GM21619 (cell line): ENCODE measurements around the gene MAP6.
"Not testable (repeated sequence)": the region's sequence is repeated elsewhere in the genome, so short reads cannot be mapped to it uniquely, and the experiment has no call there.

Experiments
- ATAC-seq: cut with Tn5 transposase; IDR thresholded peaks from one replicate; pipeline ENCODE4 v1.9.1; 2021; ENCODE audit not compliant: unreplicated experiment

The MAP6 gene

GRCh38 chr11:75593286-75593915, 75.4 kb downstream of the MAP6 start:
- ATAC-seq: no peak

DNA sequence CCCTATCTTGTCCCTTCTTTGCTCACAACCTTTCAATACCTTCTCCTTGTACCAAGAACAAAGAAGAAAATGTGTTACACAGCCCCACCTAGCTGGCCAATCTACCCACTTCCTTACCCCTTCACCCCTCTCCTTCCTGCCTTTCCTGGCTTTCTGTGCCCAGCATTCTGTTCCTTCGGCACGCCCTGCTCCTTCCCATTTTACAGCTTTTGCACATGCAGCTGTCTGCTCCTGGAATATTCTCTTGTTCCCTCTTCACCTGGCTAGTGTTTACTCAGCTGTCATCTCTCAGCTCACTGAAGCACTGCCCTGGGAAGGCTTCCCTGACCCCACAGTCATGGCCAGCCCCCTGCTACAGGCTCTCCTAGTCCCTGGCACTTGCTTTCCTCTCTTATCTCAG, 76.1 kb downstream of the MAP6 start:
- ATAC-seq: no peak

DNA sequence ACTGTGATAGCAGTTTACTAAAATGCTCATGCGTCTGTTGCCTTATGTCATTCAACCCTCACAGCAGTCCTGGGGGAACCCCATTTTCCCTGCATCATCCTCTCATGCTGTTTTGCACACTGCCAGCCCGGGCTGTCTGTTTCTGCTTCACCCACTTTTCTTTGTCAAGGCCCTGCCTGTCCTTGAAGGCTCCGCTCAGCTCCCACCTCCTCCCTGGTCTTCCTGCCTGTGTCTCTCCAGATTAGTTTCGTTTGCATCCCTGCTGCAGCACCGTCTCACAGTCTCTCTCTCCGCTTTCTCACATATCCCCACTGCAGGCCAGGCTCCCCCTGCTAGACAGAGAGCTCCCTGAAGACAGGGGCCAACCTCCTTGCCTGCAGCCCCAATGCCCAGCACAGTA, 76.9 kb downstream of the MAP6 start:
- ATAC-seq: no peak

DNA sequence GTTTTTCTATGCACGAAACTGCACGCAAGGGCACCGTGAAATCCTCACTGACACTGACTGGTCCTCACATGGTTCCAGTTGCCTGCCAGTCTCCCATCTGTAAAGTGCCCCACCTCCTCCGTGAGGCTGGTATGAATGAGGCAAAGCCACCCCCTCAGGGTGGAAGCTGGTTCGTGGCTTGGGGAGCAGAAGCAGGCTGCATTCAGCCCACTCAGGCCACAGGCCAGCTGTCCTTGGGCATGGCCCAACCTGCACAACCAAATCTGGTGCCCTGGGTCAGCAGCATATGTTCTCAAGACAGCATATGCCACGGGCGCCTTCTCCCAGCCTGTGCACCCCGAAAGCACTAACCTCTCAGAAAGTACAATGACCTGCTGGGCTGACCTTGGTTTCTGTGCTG, 77.5 kb downstream of the MAP6 start:
- ATAC-seq: no peak

- ATAC-seq: no peak
Observed at GRCh38 chr11:75589933-75590332, 78.9 kb downstream of the MAP6 start.

DNA sequence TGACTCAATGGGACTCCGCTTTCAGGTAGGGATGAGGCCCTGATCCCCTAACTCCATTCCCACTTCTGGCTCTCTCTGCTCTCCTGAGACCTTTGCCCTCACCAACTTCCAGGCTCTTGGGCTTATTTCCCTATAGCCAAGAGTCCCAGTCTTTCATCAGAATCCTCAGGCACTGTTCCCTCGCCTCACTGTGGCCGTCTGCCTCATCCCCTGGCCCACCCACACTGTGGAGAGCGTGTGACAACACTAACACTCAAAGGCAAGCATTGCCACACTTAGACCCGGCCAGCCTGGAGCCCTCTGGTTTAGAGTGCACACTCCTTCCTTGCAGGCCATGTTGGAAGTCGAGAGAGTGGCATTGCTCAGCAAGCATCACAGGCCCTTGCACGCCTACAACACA, 79.8 kb downstream of the MAP6 start:
- ATAC-seq: no peak

DNA sequence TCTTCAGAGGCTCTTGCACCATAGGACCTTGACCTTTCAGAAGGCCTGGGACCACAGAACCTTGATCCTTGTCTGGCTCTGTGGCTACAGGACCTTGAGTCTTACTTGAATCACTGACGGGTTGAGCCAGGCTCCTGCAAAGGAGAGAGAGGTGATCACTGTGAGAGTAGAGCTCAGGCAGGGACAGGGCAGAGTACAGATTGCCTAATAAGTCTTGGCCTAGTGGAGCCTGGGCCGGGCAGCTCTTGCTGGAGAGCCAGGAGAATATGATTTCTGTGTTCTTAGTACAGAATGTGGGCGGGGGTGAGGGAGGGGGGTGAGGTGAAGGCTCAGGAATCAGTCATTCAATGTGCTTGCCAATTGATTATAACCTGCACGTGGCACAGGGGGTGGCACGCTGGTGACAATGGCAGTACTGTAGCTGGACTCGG, 80.8 kb downstream of the MAP6 start:
- ATAC-seq: no peak

GRCh38 chr11:75586395-75586794, 82.4 kb downstream of the MAP6 start:
- no peak for ATAC-seq

GRCh38 chr11:75585293-75585670, 83.6 kb downstream of the MAP6 start:
- ATAC-seq: no peak

DNA sequence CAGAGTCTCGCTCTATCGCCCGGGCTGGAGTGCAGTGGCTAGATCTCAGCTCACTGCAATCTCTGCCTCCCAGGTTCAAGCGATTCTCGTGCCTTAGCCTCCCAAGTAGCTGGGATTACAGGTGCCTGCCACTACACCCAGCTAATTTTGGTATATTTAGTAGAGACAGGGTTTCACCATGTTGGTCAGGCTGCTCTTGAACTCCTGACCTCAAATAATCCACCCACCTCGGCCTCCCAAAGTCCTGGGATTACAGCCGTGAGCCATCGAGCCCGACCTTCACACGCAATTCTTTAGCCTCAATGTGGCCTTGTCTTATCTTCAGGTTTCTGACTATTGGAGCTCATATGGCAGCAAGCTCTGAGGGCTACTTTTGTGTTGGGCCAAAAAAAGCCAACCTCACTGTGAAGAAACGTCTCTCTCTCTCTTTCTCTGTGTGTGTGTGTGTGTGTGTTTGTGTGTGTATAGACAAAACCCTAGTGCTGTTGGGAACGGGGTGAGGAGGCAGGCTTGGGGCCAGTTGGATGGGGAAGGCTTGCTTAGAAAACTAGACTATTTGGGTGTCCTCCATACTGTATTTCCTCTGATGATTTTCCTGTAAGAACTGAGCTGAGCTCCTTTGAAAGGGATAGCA, 84.1 kb downstream of the MAP6 start:
- ATAC-seq: not testable (repeated sequence)

- no peak for ATAC-seq
Observed at GRCh38 chr11:75583718-75584658, 84.8 kb downstream of the MAP6 start.

DNA sequence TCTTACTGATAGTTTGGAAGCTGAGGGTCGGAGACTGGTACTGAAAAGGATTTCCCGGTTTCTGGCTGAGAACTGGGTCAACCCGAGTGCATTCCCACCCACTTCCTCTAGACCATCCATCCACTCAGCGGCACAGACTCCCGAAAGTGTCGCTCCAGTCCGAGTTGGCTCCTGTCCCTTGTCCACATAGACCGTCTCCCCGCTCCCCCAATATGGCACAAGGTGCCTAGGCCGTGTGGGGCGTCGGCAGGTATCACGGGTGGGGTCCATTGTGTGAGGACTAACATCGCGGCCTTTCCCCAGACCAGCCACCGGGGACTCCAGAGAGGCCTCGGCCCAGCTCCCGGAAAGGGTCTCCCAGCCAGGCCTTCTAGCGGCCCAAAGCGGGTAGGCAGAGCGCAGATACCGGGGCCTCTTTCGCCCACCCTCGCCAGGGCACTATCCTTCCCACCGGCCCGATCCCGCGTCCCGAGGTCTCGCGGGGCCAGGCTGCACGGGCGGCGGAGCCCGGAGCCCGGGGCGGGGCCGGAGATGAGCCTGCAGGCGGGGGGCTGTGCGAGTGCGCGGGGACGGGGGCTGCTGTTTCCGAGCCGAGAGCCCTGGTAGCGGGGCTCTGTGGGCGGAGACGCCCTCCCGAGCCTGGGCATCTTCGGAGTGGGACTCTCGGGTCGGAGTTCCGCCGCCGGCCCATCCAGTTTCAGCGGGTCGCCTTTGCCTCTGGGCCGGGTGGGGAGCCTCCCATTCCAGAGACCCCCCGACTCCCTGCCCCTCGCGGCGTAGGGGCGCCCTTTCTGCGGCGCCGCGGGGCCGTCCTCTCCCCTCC, 85.7 kb downstream of the MAP6 start:
- peak; percentile 87 for ATAC-seq

DNA sequence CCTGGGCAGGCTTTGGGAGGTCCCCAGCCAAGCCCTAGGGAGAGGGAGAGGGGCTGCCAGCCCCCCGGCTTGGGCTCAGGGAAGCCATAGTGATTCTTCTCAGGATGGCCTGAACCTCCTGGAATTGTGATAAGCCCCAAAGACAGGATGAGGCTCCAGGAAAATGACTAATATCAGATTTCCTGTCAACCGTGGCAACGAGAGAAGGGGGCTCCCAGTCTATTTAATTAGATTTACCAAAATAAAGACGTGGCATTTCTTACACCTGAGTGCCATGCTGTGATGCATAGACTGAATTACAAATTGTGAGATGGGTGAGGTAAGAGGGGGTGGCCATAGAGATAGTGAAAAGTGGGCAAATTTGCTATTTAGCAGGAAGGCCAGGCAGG, 86.3 kb downstream of the MAP6 start:
- no peak for ATAC-seq

DNA sequence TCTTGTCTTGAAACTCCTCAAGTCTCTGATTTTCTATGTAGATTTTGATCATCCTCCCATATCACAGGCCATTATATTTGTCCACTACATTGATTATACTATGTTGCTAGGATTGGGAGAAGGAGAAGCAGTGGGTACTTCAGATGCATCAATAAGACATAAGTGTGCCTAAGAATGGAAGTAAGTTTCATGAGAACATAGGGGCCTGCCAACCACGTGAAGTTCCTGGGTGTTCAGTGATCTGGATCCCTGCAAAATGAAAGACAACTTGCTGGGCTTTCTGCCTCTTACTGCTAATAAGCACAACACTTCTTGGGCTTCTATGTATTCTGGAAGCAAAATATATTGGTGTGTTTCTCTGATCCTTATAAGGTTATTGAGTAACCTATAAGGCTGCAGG, 89.0 kb downstream of the MAP6 start:
- ATAC-seq: no peak

- ATAC-seq: no peak
Observed at GRCh38 chr11:75578977-75579376, 89.9 kb downstream of the MAP6 start.

GRCh38 chr11:75577207-75577606, 91.6 kb downstream of the MAP6 start:
- ATAC-seq: no peak

DNA sequence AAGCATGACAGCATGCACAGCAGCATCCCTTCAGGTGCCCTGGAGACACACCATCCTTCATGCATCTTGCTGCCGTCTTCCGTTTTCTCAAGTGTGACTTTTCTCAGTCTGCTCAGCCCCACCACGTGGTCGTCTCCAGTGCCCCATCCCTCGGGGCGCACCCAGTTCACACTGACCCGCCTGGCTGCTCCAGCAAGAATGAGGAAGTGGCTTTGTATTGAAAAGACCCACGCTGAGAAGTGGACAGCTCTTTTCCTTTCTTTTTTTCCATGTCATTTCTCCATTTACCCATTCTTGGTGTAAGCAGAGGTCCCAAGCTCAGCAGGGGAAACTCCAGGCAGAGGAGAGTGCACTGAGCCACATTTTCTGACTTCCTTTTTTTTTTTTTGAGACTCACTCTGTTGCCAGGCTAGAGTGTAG, 92.3 kb downstream of the MAP6 start:
- ATAC-seq: no peak

- ATAC-seq: no peak
Observed at GRCh38 chr11:75576017-75576416, 92.8 kb downstream of the MAP6 start.

DNA sequence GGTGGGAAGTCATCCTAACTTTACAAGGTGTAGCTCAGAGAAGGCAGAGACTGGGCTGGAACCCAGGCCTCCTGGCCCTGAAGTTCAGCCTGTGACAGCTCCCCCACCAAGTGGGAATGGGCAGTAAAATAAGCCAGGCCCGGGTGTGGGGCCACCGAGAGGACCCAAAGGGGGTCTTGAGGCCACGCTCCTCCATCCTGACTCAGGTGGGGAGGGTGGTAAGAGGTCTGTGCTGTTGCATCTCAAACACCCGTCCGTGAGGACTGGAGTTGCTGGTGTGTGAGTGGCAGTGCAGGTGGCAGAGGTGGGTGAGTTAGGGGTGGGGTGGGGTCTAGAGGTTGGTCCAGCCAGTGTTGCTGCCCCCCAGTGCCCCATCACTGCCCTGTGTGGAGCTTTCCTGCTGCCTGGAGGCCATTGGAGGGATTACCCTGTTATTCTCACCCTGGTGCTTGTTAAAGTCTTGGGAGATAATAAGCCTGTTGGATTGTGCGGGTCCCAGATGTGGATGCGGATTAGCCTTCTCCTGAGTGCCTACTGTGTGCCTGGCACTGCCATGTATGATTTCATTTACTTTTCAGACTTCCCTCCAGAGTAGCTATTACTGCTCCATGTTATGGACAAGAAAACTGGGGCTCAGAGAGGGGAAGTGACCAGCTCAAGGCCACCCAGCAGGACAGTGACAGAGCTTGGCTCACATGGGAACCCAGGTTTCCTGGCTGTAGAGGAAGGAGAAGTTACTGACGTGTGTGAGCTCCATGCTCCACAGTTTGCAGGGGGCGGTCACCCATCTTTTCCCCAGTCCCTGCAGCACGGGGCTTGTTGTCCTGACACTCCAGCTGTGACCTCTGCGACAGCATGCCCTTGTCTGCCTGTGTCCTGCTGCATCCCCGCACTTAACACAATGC, 93.9 kb downstream of the MAP6 start:
- no peak for ATAC-seq

- ATAC-seq: no peak
Observed at GRCh38 chr11:75572744-75573143, 96.1 kb downstream of the MAP6 start.
